NOMO-1 (cell line): ENCODE measurements around the gene ANKRD42.
A peak's percentile ranks its signal among the peaks of the same experiment; 100 is the strongest.

Source experiments
- DNase-seq, 2 experiments: peaks; one replicate each; lab custom pipeline; 2025; ENCODE audit not compliant: unreplicated experiment in 2 of 2; lab: John Stamatoyannopoulos, UW

The ANKRD42 gene

GRCh38 chr11:83285151-83285770 lies 91.7 kb downstream of the ANKRD42 start:
- peak; percentile 79 to 84 for DNase-seq

- DNase-seq: peak; percentile 96 to 97
Measured at GRCh38 chr11:83285771-83286528, 92.4 kb downstream of the ANKRD42 start, which contains the start of gene CCDC90B. TSS of gene CCDC90B (minus strand) at chr11:83286367. CDS start at chr11:83285972, 395 bp downstream.

GRCh38 chr11:83287631-83288030 lies 94.1 kb downstream of the ANKRD42 start:
- DNase-seq: no peak

DNA sequence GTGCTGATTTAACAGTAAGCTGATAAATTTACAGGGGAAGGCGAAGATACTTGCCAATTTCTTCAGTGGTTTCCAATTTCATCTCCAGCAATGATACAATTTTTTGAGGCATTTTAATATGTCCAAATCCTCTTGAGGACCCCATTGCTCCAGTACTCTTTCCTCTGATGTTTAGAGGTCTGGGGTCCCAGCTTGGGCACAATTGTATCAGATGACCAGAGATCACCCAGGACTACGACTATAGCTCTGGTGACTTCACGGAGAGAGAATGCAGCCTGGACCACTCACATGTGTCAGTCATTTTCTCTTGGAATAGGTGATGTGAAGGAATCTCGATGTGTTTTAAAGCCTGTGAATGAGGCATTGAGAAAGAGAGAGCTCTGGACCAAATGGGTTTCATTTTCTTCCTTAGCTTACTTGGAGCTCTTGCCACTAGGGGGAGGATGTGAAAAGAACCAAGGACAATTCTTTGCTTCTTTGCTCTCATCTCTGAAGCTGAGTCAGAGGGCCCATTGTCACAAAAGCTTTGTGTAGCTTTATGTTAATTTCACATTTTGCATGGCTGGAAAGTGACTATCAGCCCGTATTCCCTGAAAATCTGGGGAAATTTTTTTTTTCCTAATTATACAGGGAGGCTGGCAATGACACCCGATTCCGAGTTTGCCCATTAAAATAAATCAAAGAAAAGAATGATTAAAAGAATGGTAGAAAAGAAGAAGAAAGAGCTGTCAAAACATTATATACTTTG lies 99.4 kb downstream of the ANKRD42 start:
- DNase-seq: peak; percentile 22 to 62

DNA sequence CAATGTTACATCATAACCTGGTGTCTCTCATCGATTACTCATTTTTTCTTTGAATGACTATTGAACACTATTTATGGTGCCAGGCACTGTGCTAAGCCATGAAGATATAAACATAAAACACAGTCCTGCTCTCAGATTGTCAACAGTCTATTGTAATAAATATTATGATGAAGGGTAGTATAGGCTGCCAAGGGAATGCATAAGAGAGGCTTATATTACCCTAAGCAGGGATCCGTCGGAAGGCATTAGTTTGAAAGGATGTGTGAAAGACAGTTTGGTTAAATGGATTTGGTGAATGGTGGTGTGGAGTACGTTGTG lies 99.9 kb downstream of the ANKRD42 start:
- DNase-seq: no peak

GRCh38 chr11:83294208-83294607 lies 100.7 kb downstream of the ANKRD42 start:
- DNase-seq: no peak
